Hindlimb muscle (tissue), 1 donor: ENCODE measurements around the gene COQ8A. TPM values are rescaled to one million over a fixed set of nuclear protein-coding genes. Genes with fewer than 3 reads are reported as not detected.
"Not testable (repeated sequence)": the region's sequence is repeated elsewhere in the genome, so short reads cannot be mapped to it uniquely, and the experiment has no call there.

ENCODE experiments used
- DNase-seq: peaks from one replicate; pipeline ENCODE4 v3.0.0-alpha.2; 2013
- polyA plus RNA-seq: library from polyadenylated mRNA; unstranded; fragments of 120-200 nt; gene quantifications from one replicate; pipeline ENCODE4 v1.2.1, GENCODE V29; 2013; ENCODE audit not compliant: insufficient read length

Gene COQ8A
- polyA plus RNA-seq, 1 donor: 58.3 TPM

DNA sequence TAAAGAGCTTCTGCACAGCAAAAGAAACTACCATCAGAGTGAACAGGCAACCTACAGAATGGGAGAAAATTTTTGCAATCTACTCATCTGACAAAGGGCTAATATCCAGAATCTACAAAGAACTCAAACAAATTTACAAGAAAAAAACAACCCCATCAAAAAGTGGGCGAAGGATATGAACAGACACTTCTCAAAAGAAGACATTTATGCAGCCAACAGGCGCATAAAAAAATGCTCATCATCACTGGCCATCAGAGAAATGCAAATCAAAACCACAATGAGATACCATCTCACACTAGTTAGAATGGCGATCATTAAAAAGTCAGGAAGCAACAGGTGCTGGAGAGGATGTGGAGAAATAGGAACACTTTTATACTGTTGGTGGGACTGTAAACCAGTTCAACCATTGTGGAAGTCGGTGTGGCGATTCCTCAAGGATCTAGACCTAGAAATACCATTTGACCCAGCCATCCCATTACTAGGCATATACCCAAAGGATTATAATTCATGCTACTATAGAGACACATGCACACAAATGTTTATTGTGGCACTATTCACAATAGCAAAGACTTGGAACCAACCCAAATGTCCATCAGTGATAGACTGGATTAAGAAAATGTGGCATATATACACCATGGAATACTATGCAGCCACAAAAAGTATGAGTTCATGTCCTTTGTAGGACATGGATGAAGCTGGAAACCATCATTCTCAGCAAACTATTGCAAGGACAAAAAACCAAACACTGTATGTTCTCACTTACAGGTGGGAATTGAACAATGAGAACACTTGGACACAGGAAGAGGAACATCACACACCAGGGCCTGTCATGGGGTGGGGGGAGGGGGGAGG lies 10.6 kb upstream of the COQ8A start:
- not testable (repeated sequence) for DNase-seq

DNA sequence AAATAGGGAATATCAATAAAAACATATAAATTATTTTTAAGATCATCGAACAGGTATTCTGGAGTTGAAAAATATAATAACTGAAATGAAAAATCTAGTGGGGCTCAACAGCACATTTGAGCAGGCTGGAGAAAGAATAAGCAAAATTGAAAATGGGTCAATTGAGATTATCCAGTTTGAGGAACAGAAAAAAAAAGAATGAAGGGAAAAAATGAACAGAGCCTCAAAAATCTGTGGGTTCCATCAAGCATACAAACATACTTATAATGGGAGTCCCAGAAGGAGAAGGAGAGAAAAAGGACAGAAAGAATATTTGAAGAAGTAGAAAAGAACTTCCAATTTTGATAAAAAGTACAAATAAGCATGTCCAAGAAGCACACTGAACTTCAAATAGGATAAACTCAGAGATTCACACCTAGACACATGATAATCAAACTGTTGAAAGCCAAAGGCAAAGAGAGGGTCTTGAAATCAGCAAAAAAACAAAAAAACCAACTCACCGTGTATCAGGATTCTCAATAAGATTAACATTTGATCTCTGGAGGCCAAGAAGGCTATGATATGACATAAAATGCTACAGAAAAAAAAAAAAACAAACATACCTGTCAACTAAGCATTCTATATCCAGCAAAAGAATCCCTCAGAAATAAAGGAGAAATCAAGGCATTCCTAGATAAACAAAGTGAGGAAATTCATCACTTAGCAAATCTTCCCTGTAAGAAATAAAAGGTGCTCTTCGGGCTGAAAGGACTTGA lies 5.4 kb upstream of the COQ8A start:
- DNase-seq: no peak

DNA sequence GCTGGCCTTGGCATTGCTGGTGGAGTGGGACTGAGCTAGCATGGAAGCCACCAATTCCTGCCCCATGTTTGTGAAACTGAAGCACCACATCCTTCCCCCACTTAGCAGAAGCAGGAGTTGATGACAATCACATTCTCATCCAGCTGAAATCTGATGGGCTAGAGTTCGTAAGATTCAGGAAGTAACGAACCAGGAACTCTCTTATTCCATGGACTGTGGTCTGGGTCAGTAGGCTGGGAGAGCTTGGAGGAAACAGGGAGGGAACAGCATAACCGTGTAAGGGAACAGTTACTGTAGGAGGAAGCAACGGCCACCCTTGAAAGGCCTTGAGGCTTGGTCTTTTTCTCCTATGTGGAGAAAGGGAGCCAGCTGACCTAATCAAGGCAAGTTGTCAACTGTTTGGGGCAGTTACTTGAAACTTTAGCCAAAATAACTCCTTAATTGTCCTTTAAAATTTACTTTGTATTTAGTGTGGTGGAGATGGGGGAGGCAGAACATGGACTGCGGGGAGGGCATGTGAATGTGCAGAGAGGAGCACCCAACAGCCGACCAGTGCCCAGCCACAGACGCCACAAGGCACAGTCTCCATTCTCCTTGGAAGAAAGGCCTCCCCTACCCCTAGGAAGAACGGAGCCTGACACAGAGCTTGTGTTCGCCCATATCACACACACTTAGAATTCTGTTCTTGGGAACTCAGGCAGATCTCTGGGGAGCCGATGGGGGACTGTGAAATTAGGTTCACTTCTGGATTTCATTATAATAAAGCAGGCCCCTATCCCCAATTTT lies 2.0 kb upstream of the COQ8A start:
- DNase-seq: no peak

DNA sequence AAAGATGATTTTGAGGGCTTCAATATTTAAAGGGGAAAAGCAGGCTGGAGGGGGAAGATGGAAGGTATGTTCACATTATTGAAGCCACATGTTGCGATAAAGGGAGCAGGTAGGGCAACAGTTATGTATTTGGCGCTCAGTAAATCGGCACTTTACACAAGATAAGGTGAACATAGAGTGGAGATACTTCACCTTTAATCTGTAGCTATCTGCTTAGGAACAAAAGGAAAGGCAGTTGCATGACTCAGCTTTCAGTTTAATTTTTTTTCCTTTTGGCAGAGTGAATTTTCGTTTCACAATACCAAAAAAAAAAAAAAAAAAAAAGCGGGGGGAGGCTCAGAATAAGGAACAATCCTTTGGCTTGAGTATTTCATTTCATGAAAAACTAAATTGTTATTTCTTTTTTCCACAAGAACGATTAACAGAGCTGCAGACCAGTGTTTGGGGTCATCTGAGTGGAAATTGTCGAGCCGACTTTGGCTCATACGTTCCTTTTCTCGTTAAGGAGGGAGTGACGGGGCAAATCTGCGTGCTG lies 1.1 kb upstream of the COQ8A start:
- DNase-seq: no peak

DNA sequence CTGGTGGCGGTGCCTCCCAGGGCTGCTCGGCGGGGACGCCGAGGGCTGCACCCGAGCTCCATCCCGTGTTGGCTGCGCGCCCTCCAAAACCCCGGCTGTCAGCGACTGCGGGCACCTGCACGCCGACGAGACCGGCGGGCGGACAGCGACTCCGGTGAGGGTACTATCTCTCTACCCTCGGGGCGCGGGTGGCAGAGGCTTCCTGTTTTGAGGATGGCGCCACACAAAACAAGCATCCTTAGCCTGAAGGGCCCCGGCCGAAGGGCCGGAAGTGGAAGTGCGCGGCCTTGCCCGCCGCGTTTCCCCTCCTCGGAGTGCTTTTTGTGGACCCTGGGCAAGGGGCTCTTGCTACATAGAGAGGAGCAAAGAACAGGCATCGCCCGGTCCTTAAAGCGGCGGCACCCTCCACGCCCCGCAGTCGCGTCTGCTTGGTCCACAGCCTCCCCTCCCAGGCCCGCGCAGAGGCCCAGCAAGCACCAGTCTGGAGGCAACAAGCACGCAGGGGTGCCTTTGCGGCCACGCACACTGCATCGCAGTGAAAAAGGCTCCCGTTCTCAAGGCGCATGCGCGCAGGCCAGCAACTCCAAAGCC lies 561 bp upstream of the COQ8A start:
- DNase-seq: peak; percentile 67

DNA sequence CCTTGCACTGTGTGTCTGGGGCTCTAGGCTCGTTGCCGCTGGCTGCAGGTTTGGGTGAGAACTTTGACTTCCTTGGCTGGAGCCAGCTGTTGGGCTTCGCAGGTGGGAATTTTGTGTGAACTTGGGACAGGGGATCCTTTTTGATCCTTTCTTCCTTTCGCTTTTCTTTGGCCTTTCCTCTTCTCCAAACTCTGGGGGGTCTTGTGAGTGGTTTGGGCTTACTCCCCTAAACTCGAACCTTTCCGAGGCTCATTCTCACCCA lies 643 bp downstream of the COQ8A start:
- no peak for DNase-seq

DNA sequence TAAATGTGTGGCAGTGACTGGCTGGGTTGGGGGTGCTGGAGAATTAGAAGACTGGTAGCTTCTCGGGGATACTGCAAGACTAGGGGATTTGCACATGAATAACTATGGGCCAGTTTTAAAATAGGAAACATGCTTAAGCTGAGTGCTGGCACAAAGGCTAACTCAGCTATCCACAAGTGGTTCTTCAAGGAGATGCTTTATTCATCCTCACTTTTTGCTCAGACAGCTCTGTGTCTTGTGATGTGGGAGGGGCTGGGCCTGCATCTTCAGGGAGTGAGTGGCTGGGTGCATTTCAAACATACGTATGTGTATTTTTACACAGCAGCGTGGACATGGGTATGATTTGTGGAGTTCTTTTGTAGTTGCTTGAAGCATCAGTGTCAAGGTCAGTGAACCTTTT lies 2.3 kb downstream of the COQ8A start:
- DNase-seq: no peak

DNA sequence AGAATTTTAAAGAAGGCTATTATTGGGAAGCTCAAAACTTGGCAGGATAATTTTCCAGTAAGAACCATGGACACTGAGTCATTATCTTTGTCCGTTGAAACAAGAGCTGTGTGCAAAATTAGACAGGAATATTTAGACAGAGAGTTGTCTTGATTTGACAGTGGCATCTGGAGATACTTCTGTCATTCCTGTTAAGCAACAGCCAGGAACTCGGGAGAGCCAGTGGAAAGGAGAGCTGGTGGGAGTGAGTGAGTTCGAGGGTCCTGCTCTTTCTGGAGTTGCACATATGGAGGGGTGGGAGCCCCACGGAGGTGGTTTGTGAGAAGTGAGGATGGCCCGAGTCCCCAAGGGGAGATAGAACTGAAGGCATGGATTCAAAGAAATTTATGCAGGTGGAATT lies 3.1 kb downstream of the COQ8A start:
- no peak for DNase-seq

DNA sequence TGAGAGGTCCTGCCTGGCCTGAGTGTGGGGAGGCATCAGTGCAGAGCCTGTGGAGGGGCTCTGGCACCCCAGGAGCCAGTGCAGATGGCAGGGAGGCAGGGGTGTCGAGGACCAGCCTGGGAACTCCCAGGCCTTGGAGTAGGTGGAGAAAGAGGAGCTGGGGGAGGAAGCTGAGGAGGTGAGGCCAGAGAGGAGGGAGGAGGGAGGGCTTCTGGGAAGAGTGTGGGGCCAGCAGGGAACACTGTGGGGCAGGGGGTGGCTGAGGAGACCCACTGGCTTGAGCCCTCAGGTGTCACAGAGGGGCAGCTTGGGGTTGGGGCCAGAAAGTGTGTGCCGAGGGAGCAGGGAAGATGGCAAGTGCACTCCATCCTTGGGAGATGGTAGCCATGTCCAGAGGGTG lies 3.8 kb downstream of the COQ8A start:
- no peak for DNase-seq

DNA sequence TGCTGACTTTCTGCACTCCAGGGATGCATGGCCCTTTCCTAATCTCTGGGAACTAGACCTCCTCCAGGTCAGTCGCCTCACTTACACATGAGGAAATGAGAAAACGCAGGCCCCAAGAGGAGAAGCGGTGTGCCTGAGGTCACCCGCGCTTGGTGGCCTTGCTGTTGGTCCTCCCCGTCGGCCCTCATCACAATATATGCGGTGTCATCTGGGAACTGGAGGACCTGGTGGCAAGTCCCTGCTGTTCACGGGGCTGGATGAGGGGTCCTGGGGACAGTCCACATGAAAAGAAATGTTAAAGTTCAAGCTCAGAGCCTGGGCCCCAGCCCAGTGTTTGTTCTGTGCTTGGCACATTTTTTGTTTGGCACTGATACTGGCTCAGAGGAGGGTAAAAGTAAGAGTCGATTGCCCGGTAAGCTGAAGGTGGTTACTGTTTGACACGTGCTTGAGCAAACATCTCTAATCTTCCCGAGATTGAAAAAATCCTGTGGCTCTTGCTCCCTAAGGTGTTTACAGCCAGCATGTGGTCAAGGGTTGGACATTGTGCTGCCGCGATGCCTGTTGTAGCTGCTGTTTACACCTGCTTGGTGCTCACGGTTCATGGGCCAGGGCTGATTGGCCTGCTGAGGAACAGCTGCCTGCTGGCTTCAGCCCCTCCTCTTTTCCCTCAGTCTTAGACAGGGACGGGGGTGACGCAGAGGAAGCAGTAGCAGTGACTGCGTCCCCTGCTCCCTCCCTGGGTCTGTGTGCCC lies 5.2 kb downstream of the COQ8A start:
- no peak for DNase-seq

DNA sequence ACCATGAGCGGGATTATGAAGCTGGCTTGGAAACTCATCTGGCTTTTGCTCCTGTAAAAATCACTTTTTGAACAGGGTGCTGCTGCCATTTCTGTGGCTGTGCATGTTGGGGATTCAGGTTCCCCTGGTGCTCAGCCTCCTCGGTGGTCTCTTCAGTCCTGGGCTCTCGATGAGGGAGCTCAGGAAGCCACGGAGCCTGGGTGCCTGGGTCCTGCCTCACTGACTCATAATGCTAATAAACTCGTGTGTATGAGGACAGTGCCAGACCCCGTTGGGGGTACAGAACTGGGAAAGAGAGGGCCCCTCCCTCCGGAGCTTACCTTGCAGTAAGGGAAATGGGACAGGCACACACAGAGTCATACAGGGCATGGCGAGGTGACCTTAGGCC lies 5.8 kb downstream of the COQ8A start:
- no peak for DNase-seq

DNA sequence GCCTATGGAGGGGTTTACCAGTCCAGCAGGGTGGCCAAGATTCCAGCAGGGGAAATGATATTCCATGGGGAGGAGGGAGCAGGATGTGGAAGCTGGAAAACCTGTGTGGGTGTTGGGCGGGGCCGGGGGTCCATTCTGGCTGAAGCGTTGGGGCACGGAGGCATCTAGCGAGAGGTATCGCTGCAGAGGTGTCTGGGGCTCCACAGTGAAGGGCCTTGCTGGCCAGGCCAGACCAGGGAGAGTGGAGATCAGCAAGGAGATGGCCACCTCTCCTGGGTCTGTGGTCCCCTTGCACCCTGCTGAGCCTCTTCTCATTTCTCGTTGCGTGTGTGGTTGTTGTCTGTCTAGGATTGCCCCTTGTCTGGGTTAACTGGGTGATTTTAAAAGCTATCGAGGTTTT lies 6.2 kb downstream of the COQ8A start:
- DNase-seq: no peak

DNA sequence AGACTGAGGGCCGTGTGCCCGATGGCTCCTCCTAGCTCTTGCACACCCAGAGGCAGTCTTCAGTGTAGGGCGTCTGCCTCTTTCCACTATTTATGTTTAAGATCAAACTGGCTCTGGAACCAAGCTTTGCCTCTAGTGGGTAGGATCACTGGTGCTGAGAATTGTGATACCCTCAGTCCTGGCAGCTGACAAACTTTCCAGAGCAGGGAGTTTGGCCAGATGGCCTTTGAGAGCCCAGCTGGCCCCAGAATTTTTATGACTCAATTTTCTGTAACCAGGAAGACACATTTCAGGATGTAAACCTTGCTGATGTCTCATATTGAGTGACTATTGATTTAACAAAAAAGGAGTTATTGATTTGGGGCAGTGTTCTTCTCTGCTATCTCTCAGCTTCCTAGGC lies 6.7 kb downstream of the COQ8A start:
- no peak for DNase-seq

DNA sequence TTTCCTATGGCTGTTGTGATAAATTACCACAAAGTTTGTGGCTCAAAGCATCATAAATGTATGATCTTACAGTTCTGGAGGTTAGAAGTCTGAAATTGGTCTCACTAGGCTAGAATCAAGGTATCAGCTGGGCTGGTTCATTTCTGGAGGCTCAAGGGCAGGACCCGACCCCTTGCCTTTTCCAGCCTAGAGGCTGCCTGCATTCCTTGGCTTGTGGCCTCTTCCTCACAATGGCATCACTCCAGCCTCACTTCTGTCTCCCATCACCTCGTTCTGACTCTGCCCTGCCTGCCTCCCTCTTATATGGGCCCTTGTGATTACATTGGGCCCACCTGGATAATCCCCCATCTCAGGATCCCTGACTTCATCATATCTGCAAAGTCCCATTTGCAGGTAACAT lies 8.0 kb downstream of the COQ8A start:
- DNase-seq: no peak

DNA sequence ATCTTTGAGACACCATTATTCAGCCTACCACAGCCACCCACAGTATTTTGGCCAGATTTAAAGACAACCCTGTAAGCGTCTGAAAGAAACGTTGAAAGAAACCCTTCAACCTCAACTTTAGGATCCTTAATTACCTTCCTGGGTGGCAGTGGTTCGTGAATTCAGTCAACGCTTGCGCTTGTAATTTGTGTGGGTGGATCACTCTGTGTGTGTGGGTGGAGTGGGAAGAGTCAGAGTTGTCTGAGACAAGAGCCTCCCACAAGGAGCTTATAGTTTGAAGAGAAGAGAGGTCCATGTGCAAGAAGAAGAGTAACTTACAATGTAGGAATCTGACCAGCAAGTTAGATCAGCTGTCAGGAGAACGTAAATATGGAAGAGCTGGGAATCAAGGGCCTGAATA lies 8.4 kb downstream of the COQ8A start:
- no peak for DNase-seq

DNA sequence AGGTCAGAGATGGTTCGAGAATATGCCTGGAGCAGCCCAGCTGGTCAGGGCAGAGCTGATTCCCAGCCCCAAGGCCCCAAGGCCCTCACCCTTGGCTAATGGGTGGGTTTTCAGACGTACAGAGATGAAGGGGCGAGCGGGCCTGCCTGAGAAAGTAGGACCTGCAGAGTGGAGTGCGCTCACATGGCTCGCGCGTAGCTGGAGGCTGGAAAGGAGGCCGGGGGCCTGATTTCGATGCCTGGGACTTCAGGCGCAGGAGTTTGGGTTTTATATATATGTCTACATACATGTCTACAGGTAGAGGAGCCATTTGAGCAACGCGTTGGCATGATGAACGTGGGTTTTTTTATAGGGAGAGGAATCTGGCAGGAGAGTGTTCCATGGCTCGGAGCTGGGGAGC lies 8.9 kb downstream of the COQ8A start:
- no peak for DNase-seq

DNA sequence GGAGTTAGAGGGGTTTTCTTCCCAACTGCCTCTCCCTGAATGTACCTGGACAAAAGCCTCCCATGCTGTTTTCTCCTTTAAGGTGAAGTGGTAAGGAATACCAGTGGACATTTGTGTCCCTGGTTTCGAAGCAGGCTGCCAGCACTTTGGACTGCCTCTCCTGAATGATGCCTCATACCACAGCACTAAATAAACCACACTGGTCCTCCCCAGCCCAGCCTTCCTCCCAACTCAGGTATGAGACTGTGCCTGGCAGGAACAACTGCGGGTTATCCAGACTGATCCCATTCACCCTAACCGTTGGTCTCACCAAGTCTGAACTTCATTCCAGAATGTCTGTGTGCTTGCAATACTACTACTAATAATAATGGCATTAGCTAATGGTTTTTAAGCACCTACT lies 9.3 kb downstream of the COQ8A start:
- no peak for DNase-seq

DNA sequence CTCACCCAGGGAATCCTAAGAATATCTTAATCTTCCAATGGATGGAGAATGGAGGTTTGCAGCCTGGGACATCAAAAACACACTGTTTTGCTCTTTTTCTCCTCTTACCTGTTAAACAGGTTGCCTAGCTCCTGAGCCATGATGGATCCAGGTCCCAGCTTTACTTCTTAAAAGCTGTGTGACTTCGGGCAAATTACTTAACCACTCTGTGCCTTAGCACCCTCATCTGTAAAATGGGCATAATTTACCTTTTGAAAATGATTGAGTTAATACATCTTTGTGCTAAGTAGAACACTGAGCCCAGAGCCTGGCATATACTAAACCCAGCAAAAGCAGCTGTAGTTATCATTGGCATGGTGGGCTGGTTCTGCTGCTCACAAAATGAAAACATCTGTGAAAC lies 10.2 kb downstream of the COQ8A start:
- DNase-seq: no peak

DNA sequence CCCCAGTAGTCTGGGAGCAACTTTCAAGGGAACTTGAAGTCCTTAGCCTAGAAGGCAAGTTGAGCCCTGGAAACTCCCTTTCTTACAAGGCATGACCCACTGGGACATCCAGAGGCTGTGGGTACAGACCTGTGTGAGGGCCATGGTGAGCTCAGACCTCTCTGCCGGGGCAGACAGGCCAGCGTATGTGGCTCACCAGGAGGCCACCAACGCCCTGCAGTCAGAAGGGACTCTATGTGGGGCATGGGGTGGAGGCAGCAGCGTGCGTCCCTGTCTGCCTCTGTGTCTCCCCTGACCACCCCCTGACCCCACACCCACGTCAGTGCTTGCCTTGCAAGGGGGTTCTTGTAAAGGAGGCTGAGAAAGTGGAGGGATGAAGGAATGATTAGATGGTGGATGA lies 10.8 kb downstream of the COQ8A start:
- DNase-seq: no peak

DNA sequence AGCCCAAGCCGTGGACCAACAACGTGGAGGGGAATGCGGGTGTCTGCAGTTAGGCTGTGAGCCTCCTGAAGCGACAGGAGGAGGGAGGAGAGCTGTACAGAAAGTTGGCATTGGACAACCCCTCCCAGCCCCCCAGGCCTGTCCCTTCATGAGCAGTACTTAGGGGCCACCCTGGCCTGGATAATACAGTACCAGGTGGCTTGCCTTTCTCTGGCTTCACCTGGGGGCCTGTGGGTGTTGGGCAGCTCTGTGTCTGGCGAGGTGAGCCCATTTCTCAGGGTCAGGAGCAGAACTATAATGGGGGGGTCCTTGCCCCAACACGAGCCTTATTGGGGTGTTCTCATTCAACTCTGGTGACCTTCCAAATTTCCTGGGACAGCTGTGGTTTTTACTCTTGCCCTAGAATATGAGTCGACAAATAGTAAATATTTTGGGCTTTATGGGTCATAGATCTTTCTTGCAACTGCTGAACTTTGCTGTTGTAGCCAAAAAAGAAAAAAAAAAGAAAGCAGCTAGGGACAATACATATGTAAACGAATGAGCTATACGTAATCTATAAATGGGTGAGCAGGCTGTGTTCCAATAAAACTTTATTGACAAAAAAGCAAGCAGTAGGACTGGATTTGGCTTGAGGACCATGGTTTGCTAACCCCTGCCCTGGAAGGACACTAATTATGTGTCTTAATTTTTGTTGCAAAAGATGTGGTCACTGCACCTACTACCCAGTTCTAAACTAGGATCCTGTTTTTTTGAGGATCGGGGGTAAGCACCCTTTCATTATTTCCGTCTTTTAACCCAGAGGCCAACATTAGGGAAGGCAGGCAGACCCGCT lies 11.4 kb downstream of the COQ8A start:
- DNase-seq: no peak

DNA sequence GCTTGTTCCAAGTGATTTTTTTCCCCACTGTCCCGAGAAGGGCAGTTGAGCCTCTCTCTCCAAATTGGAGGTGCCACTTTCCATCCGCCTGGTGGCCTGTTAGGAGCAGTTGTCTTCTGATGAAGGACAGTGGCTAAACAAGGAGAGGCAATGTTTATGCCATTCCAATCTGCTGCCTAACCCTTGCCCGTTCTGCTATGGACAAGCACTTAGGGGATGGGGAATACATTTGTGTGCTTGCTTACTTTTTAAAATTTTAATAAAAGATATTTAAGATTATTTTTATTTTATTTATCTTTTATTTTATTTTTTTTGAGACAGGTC lies 12.0 kb downstream of the COQ8A start:
- no peak for DNase-seq
